BLaER1 treated with 17β-estradiol and CSF1 and Interleukin-3, amounts not matched to agents 10 nM and 100 nM (cell line): Measurements from ENCODE around the gene FKRP.
"Not testable (repeated sequence)": the region's sequence is repeated elsewhere in the genome, so short reads cannot be mapped to it uniquely, and the experiment has no call there.

ENCODE experiments used
- H3K27ac ChIP-seq, 11 experiments: shearing (Covaris generic); formaldehyde crosslinking; 2 replicates each; pipeline ENCODE4 v1.8.1; 2022
- H3K27me3 ChIP-seq, 11 experiments: shearing (Covaris generic); formaldehyde crosslinking; 2 replicates each; pipeline ENCODE4 v1.8.1; 2022
- H3K36me3 ChIP-seq, 11 experiments: shearing (Covaris generic); formaldehyde crosslinking; 2 replicates each; pipeline ENCODE4 v1.8.1; 2022
- H3K4me1 ChIP-seq, 10 experiments: shearing (Covaris generic); formaldehyde crosslinking; 2 replicates each; pipeline ENCODE4 v1.8.1; 2022
- H3K4me2 ChIP-seq, 11 experiments: shearing (Covaris generic); formaldehyde crosslinking; 2 replicates each; pipeline ENCODE4 v1.8.1; 2022
- H3K4me3 ChIP-seq, 10 experiments: shearing (Covaris generic); formaldehyde crosslinking; 2 replicates each; pipeline ENCODE4 v1.8.1; 2022
- H3K9ac ChIP-seq, 11 experiments: shearing (Covaris generic); formaldehyde crosslinking; 2 replicates each; pipeline ENCODE4 v1.8.1; 2022
- H3K9me3 ChIP-seq, 11 experiments: shearing (Covaris generic); formaldehyde crosslinking; replicated peaks in 1 of 11; 2 replicates each; pipeline ENCODE4 v1.8.1; 2022
- H4K20me1 ChIP-seq, 11 experiments: shearing (Covaris generic); formaldehyde crosslinking; 2 replicates each; pipeline ENCODE4 v1.8.1; 2022
- Cebpa-rat ChIP-seq, 11 experiments: shearing (Covaris generic); IDR thresholded peaks; 2 replicates each; pipeline ENCODE4 v1.8.1; 2022

The FKRP gene, protein sequence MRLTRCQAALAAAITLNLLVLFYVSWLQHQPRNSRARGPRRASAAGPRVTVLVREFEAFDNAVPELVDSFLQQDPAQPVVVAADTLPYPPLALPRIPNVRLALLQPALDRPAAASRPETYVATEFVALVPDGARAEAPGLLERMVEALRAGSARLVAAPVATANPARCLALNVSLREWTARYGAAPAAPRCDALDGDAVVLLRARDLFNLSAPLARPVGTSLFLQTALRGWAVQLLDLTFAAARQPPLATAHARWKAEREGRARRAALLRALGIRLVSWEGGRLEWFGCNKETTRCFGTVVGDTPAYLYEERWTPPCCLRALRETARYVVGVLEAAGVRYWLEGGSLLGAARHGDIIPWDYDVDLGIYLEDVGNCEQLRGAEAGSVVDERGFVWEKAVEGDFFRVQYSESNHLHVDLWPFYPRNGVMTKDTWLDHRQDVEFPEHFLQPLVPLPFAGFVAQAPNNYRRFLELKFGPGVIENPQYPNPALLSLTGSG

DNA sequence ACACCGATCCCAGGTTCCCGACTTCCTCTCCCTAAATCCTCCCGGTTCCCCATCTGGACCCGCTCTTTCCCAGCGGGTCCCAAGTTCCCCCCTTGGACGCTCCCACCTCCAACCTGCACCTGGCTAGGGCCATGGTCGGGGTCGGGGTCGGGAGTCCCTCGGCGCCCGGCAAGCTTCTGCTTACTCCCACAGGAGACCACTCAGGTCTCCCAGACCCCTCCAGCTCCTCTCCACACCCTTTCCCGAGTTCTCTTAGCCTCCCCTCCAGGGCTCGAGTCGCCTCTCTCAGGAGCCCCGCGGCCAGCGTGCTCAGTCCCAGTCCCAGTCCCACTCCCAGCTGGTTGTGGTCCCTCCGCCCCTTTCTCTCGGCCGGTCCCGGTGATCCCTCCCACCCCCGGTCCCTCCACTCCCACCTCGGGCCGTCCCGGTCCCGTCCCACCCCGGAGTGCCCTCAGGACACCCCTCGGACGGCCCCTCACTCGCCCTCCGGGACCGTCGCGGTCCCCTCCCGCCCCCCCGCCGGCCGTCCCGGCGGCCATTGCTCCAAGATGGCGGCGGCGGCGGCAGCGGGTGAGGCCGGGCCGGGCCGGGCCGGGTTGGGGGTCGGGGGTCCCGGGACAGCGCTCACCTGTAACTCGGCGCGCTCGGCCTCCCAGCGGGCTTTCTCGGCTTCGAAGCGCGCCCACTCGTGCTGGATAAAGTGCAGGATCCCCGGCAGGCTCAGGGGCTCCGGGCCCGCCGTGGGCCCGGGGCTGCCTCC is at the start of gene FKRP:
FKRP (plus strand) TSS at position 537 of the 760 bp plus-strand sequence. CDS start 9,394 bp downstream, outside the sequence.
- H3K9me3 ChIP-seq, result no peaks in the 10 kb centered on the region
- H3K9ac ChIP-seq, result peak within 1 kb of the TSS; percentile 97 to 100 (median 100)
- no peak for TF ChIP-seq Cebpa-rat (IDR thresholded peaks at IDR 0.05)
- H3K4me3 ChIP-seq, result peak within 1 kb of the TSS; percentile 88 to 100 (median 98)
- H4K20me1 ChIP-seq, result peaks cover 47 to 79% (median 50%) of the 10 kb centered on the region in 11 experiments
- H3K27me3 ChIP-seq, result no peaks in the 10 kb centered on the region
- H3K27ac ChIP-seq, result peak within 1 kb of the TSS; percentile 97 to 99 (median 99)
- peak within 1 kb of the TSS; percentile 92 to 99 (median 95) for H3K4me2 ChIP-seq
- peaks cover 7 to 27% (median 16%) of the 10 kb centered on the region in 11 experiments; a peak in 19 of 22 replicates for H3K36me3 ChIP-seq
- peaks cover 54 to 75% (median 70%) of the 10 kb centered on the region in 10 experiments for H3K4me1 ChIP-seq

DNA sequence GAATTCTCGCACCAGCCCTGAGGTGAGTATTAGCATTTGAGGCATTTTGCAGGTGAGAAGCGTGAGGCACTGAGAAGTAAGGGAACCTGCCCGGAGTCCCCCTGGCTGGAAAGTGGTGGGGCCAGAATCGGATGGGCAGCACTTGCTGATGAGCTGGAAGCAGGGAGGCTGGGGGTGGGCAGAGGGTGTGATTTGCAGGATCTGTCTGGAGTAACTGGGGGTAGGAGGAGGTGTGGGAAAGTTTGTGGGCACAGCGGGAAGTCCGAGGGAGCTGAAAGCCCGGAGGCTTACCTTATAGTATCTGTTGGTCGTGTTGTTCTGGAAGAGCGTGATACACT is 49.0 kb upstream of the FKRP start:
- Histone ChIP-seq H3K4me3 (no peak overlapping the region), H3K36me3 (peaks cover 98 to 100% (median 99%) of the 10 kb centered on the region in 11 experiments), H3K4me2 (no peak overlapping the region), H3K9ac (no peak overlapping the region), H3K27ac (no peak overlapping the region), H3K9me3 (peaks cover 0 to 9% (median 3%) of the 10 kb centered on the region in 11 experiments; a peak in 7 of 22 replicates), H3K4me1 (no peaks in the 10 kb centered on the region), H3K27me3 (no peaks in the 10 kb centered on the region), H4K20me1 (peaks cover 0 to 99% (median 72%) of the 10 kb centered on the region in 11 experiments; a peak in 18 of 22 replicates)
- no peak for TF ChIP-seq Cebpa-rat (IDR thresholded peaks at IDR 0.05)

DNA sequence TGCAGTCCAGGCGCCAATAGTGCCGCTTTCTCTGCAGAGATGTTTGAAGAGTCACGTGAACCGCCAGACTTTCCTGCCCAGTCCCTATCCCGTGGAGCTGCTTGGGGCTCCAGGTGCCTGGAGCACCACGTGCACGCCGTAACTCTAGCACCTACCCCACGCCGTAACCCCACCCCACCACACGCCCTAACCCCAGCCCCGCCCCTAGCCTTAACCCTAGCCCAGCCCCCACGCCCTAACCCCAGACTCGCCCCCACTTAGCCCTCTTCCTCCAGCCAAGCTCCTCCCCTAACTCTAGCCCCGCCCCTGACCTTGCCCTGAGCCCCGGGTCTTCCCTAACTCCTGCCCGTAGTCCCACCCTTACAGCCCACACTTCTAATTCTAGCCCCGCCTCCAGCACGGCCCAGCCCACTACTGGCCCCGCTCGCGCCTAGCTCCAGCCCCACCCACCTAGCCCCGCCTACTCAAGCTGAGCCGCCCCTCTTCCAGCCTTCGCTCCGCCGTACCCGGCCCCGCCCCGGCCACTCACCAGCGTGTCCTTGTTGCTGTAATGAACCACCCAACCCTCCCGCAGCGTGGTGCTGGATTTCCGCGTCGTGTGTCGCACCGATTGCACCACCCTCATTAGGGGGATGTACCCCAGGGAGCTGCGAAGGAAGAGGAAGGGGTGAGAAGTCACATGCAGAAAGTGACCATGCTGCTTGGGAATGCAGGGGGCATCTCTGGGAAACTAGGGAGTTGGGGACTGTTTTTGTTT is 48.5 kb upstream of the FKRP start:
- no peaks in the 10 kb centered on the region for H3K27me3 ChIP-seq
- H3K4me2 ChIP-seq, result no peak overlapping the region
- peaks cover 98 to 100% (median 99%) of the 10 kb centered on the region in 11 experiments for H3K36me3 ChIP-seq

DNA sequence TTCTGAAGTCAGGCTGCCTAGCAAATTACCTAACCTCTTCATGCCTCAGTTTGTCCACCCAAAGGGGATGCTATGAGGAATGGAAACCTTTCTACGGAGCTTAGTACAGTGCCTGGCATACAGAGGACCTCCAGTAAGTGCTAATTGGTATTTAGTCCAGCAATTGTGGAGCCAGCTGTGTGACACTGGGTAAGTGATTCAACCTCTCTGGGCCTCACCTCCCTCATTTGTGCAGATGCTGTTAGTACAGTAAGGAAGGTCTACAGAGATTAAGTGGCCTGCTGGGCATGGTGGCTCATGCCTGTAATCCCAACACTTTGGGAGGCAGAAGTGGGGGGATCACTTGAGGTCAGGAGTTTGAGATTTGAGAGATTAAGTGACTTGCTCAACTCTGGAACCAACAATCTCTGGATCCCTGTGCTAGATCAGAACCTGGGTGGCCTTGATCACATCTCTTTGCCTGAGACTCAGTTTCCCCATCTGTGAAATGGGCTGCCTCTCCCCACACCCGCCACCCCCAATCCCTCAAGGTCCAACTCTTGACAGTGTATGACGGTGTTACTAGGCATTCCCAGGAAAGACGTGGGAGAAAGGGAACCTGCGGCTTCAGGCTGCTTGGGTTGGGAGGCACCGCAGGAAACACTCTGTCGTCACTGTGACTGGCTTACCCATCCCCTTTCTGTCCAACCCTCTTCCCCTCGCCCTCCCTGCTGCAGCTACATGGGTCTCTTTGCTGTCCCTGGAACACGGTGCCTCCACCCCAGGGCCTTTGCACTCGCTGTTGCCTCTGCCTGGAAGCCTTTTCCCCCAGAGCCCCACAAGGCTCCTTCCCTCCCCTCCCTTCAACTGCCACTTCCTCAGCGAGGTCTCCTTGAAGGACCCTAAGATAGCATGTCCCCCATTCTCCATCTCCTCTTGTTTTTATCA is 47.2 kb upstream of the FKRP start:
- H3K4me2 ChIP-seq, result no peak overlapping the region
- no peaks in the 10 kb centered on the region for H3K27me3 ChIP-seq
- no peak overlapping the region for H3K4me3 ChIP-seq
- no peaks in the 10 kb centered on the region for H3K9me3 ChIP-seq
- TF ChIP-seq Cebpa-rat (IDR thresholded peaks at IDR 0.05), result no peak
- H3K36me3 ChIP-seq, result peaks cover 98 to 100% (median 99%) of the 10 kb centered on the region in 11 experiments
- no peak overlapping the region for H3K9ac ChIP-seq
- H3K4me1 ChIP-seq, result no peaks in the 10 kb centered on the region
- H4K20me1 ChIP-seq, result peaks cover 0 to 97% (median 59%) of the 10 kb centered on the region in 11 experiments; a peak in 18 of 22 replicates
- no peak overlapping the region for H3K27ac ChIP-seq

More for the DNA sequence above, 48.5 kb upstream of the FKRP start:
- no peaks in the 10 kb centered on the region for H3K4me1 ChIP-seq
- no peak overlapping the region for H3K27ac ChIP-seq
- H3K4me3 ChIP-seq, result no peak overlapping the region
- no peak overlapping the region for H3K9ac ChIP-seq
- TF ChIP-seq Cebpa-rat (IDR thresholded peaks at IDR 0.05), result no peak
- H4K20me1 ChIP-seq, result peaks cover 0 to 98% (median 66%) of the 10 kb centered on the region in 11 experiments; a peak in 17 of 22 replicates
- peaks cover 0 to 5% (median 0%) of the 10 kb centered on the region in 11 experiments; a peak in 4 of 22 replicates for H3K9me3 ChIP-seq

DNA sequence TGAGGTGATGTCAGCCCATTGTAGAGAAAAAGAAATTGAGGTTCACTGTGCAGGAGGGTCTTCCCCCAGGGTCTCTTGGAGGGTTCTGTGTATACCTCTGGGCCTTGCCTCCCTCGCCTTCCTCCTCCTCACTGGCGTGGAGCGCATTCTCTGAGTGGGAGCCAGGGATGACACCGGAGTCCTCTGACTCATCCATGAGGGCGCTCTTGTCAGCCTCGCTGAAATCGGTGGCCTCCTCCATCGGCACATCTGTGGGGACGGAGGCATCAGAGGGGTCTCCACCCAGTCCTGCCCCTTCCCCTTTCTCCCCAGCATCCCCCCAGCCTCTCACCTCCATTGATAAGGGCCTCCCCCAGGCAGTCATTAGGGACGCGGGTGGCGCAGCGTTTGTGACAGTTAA is 45.2 kb upstream of the FKRP start:
- Histone ChIP-seq H3K36me3 (peaks cover 85 to 99% (median 95%) of the 10 kb centered on the region in 11 experiments), H3K27me3 (no peaks in the 10 kb centered on the region), H3K9ac (no peak overlapping the region)

DNA sequence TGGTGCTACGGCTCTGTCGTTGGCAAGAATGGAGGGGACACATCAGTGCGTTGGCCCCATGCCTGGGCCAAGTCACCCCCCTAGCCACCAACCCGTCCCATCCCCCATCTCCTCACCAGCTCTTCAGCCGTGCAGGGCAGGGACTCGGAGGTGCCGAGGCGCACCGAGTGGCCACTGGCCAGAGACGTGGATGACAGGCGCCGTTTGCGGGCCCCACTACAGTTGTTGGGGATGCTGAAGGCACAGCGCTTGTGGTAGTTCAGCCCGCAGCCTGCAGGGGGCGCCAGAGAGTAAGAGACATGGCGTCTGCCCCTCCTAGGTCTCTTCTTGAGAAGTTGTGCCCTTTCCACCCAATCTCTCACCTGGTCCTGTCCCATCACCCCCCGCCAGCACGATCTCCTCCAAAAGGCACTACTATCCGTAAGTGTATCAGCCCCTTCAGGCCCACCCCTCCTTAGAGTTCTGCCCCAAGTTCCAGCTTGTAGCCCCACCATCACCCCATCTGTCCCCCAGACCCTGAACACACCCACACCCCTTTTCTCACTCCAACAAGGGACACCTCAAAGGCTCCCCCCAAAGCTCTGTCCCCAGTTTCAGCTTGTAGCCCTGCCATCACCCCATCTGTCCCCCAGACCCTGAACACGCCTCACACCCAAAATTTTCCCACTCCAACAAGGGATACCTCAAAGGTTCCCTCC is 41.3 kb upstream of the FKRP start:
- Histone ChIP-seq H3K27me3 (no peaks in the 10 kb centered on the region), H3K4me3 (no peak overlapping the region), H3K9me3 (no peaks in the 10 kb centered on the region), H3K36me3 (peaks cover 82 to 99% (median 96%) of the 10 kb centered on the region in 11 experiments), H3K4me1 (peaks cover 0 to 6% (median 0%) of the 10 kb centered on the region in 10 experiments; a peak in 3 of 20 replicates), H3K4me2 (no peak overlapping the region), H3K27ac (no peak overlapping the region), H4K20me1 (peaks cover 5 to 95% (median 57%) of the 10 kb centered on the region in 11 experiments; a peak in 19 of 22 replicates), H3K9ac (no peak overlapping the region)
- no peak for TF ChIP-seq Cebpa-rat (IDR thresholded peaks at IDR 0.05)

More for the DNA sequence above, 45.2 kb upstream of the FKRP start:
- Histone ChIP-seq H3K9me3 (no peaks in the 10 kb centered on the region), H3K4me2 (no peak overlapping the region), H3K4me1 (peaks cover 0 to 6% (median 0%) of the 10 kb centered on the region in 10 experiments; a peak in 3 of 20 replicates), H3K4me3 (no peak overlapping the region), H4K20me1 (peaks cover 5 to 97% (median 65%) of the 10 kb centered on the region in 11 experiments; a peak in 20 of 22 replicates), H3K27ac (no peak overlapping the region)
- TF ChIP-seq Cebpa-rat (IDR thresholded peaks at IDR 0.05), result no peak

DNA sequence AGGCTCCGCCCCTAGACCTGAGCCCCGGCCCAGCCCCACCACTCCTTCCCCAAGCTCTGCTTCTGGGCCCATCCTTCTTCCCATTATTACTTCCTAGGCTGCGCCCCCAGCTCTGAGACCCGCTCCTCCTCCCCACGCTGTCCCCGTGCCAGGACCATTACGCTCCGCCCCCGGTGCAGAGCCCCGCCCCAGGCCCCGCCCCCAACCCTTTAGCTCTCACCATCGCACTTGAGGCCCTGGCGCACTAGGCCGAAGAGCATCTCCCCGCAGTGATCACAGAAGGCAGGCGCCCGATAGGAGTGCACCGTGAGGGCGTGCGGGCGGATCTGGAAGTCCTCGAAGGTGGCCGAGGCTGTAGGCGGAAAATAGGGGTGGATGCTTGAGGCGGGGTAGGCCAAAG is 35.2 kb upstream of the FKRP start:
- no peak overlapping the region for H3K4me3 ChIP-seq
- peak overlapping the region in 1 of 11 experiments; percentile 31; a peak in 1 of 22 replicates for H3K9ac ChIP-seq
- no peak for TF ChIP-seq Cebpa-rat (IDR thresholded peaks at IDR 0.05)
- H3K27ac ChIP-seq, result peak overlapping the region in 2 of 11 experiments; percentile 1 to 93; a peak in 2 of 22 replicates
- H3K9me3 ChIP-seq, result no peaks in the 10 kb centered on the region
- peaks cover 5 to 74% (median 51%) of the 10 kb centered on the region in 11 experiments; a peak in 18 of 22 replicates for H4K20me1 ChIP-seq
- H3K4me1 ChIP-seq, result peaks cover 13 to 51% (median 47%) of the 10 kb centered on the region in 10 experiments
- H3K27me3 ChIP-seq, result no peaks in the 10 kb centered on the region
- H3K4me2 ChIP-seq, result peak overlapping the region in 5 of 11 experiments; percentile 30 to 98 (median 46); a peak in 5 of 22 replicates
- peaks cover 45 to 76% (median 68%) of the 10 kb centered on the region in 11 experiments for H3K36me3 ChIP-seq

DNA sequence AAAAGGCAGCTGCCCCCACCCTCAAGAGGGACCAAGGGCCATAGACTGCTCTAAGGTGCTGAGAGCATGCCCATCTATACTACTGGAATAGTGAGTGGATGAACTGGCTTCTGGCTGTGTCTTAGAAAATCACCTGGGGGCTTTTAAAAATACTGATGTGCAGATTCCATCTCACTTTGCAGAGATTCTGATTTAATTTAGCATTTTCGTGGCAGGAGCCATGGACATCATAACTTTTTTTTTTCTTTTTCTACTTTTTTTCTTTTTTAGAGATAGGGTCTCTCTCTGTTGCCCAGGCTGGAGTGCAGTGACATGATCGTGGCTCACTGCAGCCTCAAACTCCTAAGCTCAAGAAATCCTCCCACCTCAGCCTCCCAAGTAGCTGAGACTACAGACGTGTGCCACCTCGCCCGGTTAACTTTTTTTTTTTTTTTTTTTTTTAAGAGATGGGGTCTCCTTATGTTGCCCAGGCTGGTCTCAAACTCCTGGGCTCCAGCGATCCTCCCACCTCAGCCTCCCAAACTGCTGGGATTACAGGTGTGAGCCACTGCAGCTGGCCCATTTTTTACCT is 33.0 kb upstream of the FKRP start:
- peak overlapping the region in 9 of 11 experiments; percentile 95 to 99 (median 98); a peak in 18 of 22 replicates for H3K4me2 ChIP-seq
- H3K27ac ChIP-seq, result peak overlapping the region in 6 of 11 experiments; percentile 86 to 95 (median 90); a peak in 8 of 22 replicates
- not testable (repeated sequence) for H3K27me3 ChIP-seq, H3K9me3 ChIP-seq
- peaks cover 21 to 60% (median 56%) of the 10 kb centered on the region in 10 experiments for H3K4me1 ChIP-seq
- peaks cover 11 to 58% (median 47%) of the 10 kb centered on the region in 11 experiments; a peak in 17 of 22 replicates for H4K20me1 ChIP-seq
- peak overlapping the region in 8 of 11 experiments; percentile 7 to 93 (median 84); a peak in 12 of 22 replicates for H3K9ac ChIP-seq
- H3K36me3 ChIP-seq, result peaks cover 28 to 54% (median 49%) of the 10 kb centered on the region in 11 experiments
- H3K4me3 ChIP-seq, result peak overlapping the region in 4 of 10 experiments; percentile 85 to 93 (median 92); a peak in 5 of 20 replicates
